ENCODE data around the gene LHX3.

The LHX3 gene

DNA sequence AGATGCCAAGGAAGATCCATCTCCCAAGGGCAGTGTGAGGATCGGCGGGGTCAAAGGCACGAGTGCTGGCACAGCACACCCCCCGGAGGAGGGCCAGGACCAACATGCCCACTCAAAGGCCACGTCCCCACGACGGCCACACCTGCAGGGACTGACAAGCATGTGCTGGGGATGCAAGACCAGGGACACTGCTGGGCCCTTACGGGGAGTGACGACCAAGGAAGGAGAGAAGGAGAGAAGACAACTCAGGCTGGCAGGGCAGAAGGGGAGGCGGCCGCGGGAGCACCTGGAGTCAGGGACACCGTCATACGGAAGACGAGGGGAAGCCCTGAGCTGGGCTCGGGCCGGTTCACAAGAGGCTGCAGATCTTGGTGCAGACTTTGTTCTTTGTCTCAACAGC, 30.2 kb upstream of the LHX3 start:
- H3K36me3 ChIP-seq (ENCODE audit: control insufficient read depth, insufficient read depth, low read length) = no peaks in the 10 kb centered on the region
- H3K9me3 ChIP-seq (ENCODE audit: control insufficient read depth, low read length) = no peaks in the 10 kb centered on the region
- no peak overlapping the region for H2AFZ ChIP-seq
- H3K4me1 ChIP-seq = no peaks in the 10 kb centered on the region
- no peak overlapping the region for H3K27ac ChIP-seq
- no peak for TF ChIP-seq CTCF (IDR thresholded peaks at IDR 0.05)
- no peak overlapping the region for H3K4me2 ChIP-seq (ENCODE audit: low read length)
- no peaks in the 10 kb centered on the region for H3K27me3 ChIP-seq (ENCODE audit: control insufficient read depth, insufficient read depth, low read length)
- H3K9ac ChIP-seq = no peak overlapping the region
- H3K4me3 ChIP-seq (ENCODE audit: low read depth, low read length) = no peak overlapping the region
- no peaks in the 10 kb centered on the region for H3K79me2 ChIP-seq

DNA sequence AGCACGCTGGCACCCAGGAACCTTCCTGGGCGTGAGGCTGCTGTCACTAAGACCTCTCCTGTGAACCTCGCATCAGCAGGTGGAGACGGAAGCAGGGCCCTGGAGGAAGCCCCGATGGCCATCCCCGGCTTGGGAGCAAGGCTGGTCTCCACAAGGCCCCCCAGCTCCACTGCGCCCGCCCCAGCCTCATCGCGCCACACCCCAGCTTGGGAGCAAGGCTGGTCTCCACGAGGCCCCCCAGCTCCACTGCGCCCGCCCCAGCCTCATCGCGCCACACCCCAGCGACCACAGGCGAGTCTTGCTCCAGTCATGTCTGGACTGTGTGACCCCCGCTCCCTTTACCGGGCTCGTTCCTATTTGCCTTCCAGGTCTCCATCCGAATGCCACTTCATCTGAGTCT, 29.7 kb upstream of the LHX3 start:
- Histone ChIP-seq H3K36me3 (ENCODE audit: control insufficient read depth, insufficient read depth, low read length) (no peaks in the 10 kb centered on the region), H3K79me2 (no peaks in the 10 kb centered on the region), H2AFZ (no peak overlapping the region), H3K27me3 (ENCODE audit: control insufficient read depth, insufficient read depth, low read length) (no peaks in the 10 kb centered on the region), H3K4me1 (no peaks in the 10 kb centered on the region), H3K4me2 (ENCODE audit: low read length) (no peak overlapping the region), H3K27ac (no peak overlapping the region), H3K9ac (no peak overlapping the region), H3K9me3 (ENCODE audit: control insufficient read depth, low read length) (no peaks in the 10 kb centered on the region), H3K4me3 (ENCODE audit: low read depth, low read length) (no peak overlapping the region)
- no peak for TF ChIP-seq CTCF (IDR thresholded peaks at IDR 0.05)

- Histone ChIP-seq H2AFZ (no peak overlapping the region), H3K79me2 (no peaks in the 10 kb centered on the region), H3K9me3 (ENCODE audit: control insufficient read depth, low read length) (no peaks in the 10 kb centered on the region), H3K4me2 (ENCODE audit: low read length) (no peak overlapping the region), H3K4me1 (no peaks in the 10 kb centered on the region), H3K4me3 (ENCODE audit: low read depth, low read length) (no peak overlapping the region), H3K27me3 (ENCODE audit: control insufficient read depth, insufficient read depth, low read length) (no peaks in the 10 kb centered on the region), H3K9ac (no peak overlapping the region), H3K36me3 (ENCODE audit: control insufficient read depth, insufficient read depth, low read length) (no peaks in the 10 kb centered on the region), H3K27ac (no peak overlapping the region)
- no peak for TF ChIP-seq CTCF (IDR thresholded peaks at IDR 0.05)
These were observed 28.9 kb upstream of the LHX3 start for GRCh38 chr9:136233868-136234267.

GRCh38 chr9:136233411-136233810, 28.5 kb upstream of the LHX3 start:
- no peaks in the 10 kb centered on the region for H3K9me3 ChIP-seq (ENCODE audit: control insufficient read depth, low read length)
- no peaks in the 10 kb centered on the region for H3K36me3 ChIP-seq (ENCODE audit: control insufficient read depth, insufficient read depth, low read length)
- H3K79me2 ChIP-seq = no peaks in the 10 kb centered on the region
- H2AFZ ChIP-seq = no peak overlapping the region
- H3K9ac ChIP-seq = no peak overlapping the region
- TF ChIP-seq CTCF (IDR thresholded peaks at IDR 0.05) = no peak
- no peak overlapping the region for H3K27ac ChIP-seq
- H3K4me3 ChIP-seq (ENCODE audit: low read depth, low read length) = no peak overlapping the region
- H3K4me1 ChIP-seq = no peaks in the 10 kb centered on the region
- H3K27me3 ChIP-seq (ENCODE audit: control insufficient read depth, insufficient read depth, low read length) = no peaks in the 10 kb centered on the region
- H3K4me2 ChIP-seq (ENCODE audit: low read length) = no peak overlapping the region

- Histone ChIP-seq H3K36me3 (ENCODE audit: control insufficient read depth, insufficient read depth, low read length) (no peaks in the 10 kb centered on the region), H3K9ac (no peak overlapping the region), H3K4me3 (ENCODE audit: low read depth, low read length) (no peak overlapping the region), H3K27ac (no peak overlapping the region), H3K9me3 (ENCODE audit: control insufficient read depth, low read length) (no peaks in the 10 kb centered on the region), H2AFZ (no peak overlapping the region), H3K79me2 (no peaks in the 10 kb centered on the region), H3K4me2 (ENCODE audit: low read length) (no peak overlapping the region), H3K4me1 (no peaks in the 10 kb centered on the region), H3K27me3 (ENCODE audit: control insufficient read depth, insufficient read depth, low read length) (no peaks in the 10 kb centered on the region)
- TF ChIP-seq CTCF (IDR thresholded peaks at IDR 0.05) = no peak
These were observed 28.0 kb upstream of the LHX3 start for GRCh38 chr9:136232969-136233368.
